HL-60 (cell line): Measurements from ENCODE around the gene CDC23.

Source experiments
- POLR2AphosphoS5 ChIP-seq: IDR thresholded peaks from 2 replicates; pipeline ENCODE4 v1.6.1; 2012; ENCODE audit warnings: low read depth
- TF ChIP-seq, protein P1 (sequence below): IDR thresholded peaks from one replicate; pipeline ENCODE4 v1.5.1; 2011; ENCODE audit warnings: low read length, control low read depth, inconsistent platforms; ENCODE audit not compliant: insufficient read depth

DNA sequence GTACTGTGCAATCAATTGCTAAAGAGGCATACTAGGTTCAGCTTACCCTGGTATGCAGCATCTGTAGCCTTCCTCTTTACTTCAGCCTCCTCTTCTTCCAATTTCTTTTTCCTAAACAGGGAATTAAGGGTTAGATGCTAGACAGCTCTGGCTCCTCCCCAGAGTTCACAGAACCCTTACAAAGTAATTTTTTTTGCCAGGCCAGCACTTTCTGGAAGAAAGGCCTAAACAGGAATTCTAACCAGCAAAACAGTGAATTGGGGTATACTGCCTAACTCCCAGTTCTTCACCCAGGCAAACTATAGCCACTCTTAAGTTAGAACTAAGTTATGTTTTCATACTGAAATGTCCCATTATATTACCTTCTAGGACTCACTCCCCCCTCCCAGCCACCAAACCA, 42.8 kb downstream of the CDC23 start:
- TF ChIP-seq, protein P1, sequence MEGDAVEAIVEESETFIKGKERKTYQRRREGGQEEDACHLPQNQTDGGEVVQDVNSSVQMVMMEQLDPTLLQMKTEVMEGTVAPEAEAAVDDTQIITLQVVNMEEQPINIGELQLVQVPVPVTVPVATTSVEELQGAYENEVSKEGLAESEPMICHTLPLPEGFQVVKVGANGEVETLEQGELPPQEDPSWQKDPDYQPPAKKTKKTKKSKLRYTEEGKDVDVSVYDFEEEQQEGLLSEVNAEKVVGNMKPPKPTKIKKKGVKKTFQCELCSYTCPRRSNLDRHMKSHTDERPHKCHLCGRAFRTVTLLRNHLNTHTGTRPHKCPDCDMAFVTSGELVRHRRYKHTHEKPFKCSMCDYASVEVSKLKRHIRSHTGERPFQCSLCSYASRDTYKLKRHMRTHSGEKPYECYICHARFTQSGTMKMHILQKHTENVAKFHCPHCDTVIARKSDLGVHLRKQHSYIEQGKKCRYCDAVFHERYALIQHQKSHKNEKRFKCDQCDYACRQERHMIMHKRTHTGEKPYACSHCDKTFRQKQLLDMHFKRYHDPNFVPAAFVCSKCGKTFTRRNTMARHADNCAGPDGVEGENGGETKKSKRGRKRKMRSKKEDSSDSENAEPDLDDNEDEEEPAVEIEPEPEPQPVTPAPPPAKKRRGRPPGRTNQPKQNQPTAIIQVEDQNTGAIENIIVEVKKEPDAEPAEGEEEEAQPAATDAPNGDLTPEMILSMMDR = no peak
- TF ChIP-seq POLR2AphosphoS5 = no peak
